Measurements from ENCODE around the gene AASDH. TPM values are rescaled to one million over a fixed set of nuclear protein-coding genes. Genes with fewer than 3 reads are reported as not detected.
A peak's percentile ranks its signal among the peaks of the same experiment; 100 is the strongest.

AASDH gene
- total RNA-seq, 1 experiment from 2014 or later, result 11.5 TPM

DNA sequence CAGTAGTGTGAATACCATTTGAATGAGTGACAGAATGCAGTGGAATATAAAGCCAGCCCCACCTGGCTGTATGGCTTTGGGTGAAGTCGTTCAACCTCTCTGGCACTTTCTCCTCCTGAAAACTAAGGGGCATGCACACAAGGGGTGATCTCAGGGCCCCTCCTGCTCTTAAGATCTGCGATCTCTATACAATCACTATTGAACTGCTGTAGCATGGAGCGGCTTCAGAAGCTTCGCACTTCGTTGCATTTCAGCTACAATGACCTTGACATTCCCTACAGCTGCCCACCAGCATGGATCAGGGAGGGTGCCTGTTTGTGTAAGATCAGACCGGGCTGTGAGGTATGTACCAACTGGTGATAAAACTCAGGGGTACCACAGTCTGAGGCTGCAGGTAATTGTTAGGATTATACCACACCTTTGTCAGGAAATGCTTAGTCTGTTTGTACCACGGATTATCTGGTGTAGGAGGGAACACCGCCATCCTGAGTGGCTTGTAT is 85.2 kb downstream of the AASDH start:
- Histone ChIP-seq H3K9me3 (ENCODE audit: insufficient read depth, low read depth) (no peaks in the 10 kb centered on the region), H3K36me3 (ENCODE audit: low read depth) (no peaks in the 10 kb centered on the region), H3F3A (ENCODE audit: insufficient read depth, low read depth) (no peaks in the 10 kb centered on the region), H3K4me3 (no peak overlapping the region), H3K4me1 (replicated peaks; ENCODE audit: insufficient read depth) (no peaks in the 10 kb centered on the region), H2AFZ (no peak overlapping the region), H3K27ac (no peak overlapping the region), H3K9me2 (ENCODE audit: insufficient read depth) (no peaks in the 10 kb centered on the region), H3K27me3 (ENCODE audit: insufficient read depth, low read depth) (no peaks in the 10 kb centered on the region), H3K79me2 (ENCODE audit: low read depth) (no peaks in the 10 kb centered on the region), H3K4me2 (no peak overlapping the region), H4K20me1 (ENCODE audit: insufficient read depth) (no peaks in the 10 kb centered on the region)
- TF ChIP-seq CTCF (conservative IDR thresholded peaks at IDR 0.05) (no peak), EZH2 (IDR thresholded peaks at IDR 0.05; ENCODE audit: low read depth) (no peak)
- DNase-seq, result no peak
- intact Hi-C loops (cut with micrococcal nuclease; ENCODE audit: unreplicated experiment), result loop anchor here (1.0 to 10.0 kb wide), 3 partner anchors 354 to 533 kb away; partner anchors contain the start of gene CEP135
- BruUV-seq (replicated peaks), result no TSS peak
- ChIA-PET POLR2A (ENCODE audit: unreplicated experiment) (no interaction called here), CTCF (no interaction called here)

GRCh38 chr4:56301181-56301996 is 85.9 kb downstream of the AASDH start:
- Histone ChIP-seq H3K36me3 (ENCODE audit: low read depth) (no peaks in the 10 kb centered on the region), H3K9me2 (ENCODE audit: insufficient read depth) (no peaks in the 10 kb centered on the region), H2AFZ (peak overlapping the region; percentile 60; the same call in 1 of the 2 replicates), H4K20me1 (ENCODE audit: insufficient read depth) (no peaks in the 10 kb centered on the region), H3K27ac (no peak overlapping the region), H3K27me3 (ENCODE audit: insufficient read depth, low read depth) (no peaks in the 10 kb centered on the region), H3K79me2 (ENCODE audit: low read depth) (no peaks in the 10 kb centered on the region), H3K4me2 (no peak overlapping the region), H3K4me1 (replicated peaks; ENCODE audit: insufficient read depth) (no peaks in the 10 kb centered on the region), H3F3A (ENCODE audit: insufficient read depth, low read depth) (no peaks in the 10 kb centered on the region), H3K4me3 (no peak overlapping the region), H3K9me3 (ENCODE audit: insufficient read depth, low read depth) (no peaks in the 10 kb centered on the region)
- POLR2A ChIA-PET (ENCODE audit: unreplicated experiment), result no interaction called here
- intact Hi-C loops (cut with micrococcal nuclease; ENCODE audit: unreplicated experiment), result loop anchor here (1.0 to 10.0 kb wide), 3 partner anchors 353 to 533 kb away; partner anchors contain the start of gene CEP135
- CTCF ChIA-PET, result no interaction called here
- no TSS peak for BruUV-seq (replicated peaks)
- TF ChIP-seq EZH2 (IDR thresholded peaks at IDR 0.05; ENCODE audit: low read depth) (no peak), CTCF (conservative IDR thresholded peaks at IDR 0.05) (peak; percentile 82)
- peak; percentile 53 to 65 for DNase-seq

- no peaks in the 10 kb centered on the region for H3K4me1 ChIP-seq (replicated peaks; ENCODE audit: insufficient read depth)
- no TSS peak for BruUV-seq (replicated peaks)
- H3K4me3 ChIP-seq, result no peak overlapping the region
- no peaks in the 10 kb centered on the region for H3K36me3 ChIP-seq (ENCODE audit: low read depth)
- no peaks in the 10 kb centered on the region for H4K20me1 ChIP-seq (ENCODE audit: insufficient read depth)
- H3K79me2 ChIP-seq (ENCODE audit: low read depth), result no peaks in the 10 kb centered on the region
- TF ChIP-seq CTCF (conservative IDR thresholded peaks at IDR 0.05), result no peak
- TF ChIP-seq EZH2 (IDR thresholded peaks at IDR 0.05; ENCODE audit: low read depth), result no peak
- intact Hi-C loops (cut with micrococcal nuclease; ENCODE audit: unreplicated experiment), result no loop called here
- no peak overlapping the region for H3K4me2 ChIP-seq
- H3K27me3 ChIP-seq (ENCODE audit: insufficient read depth, low read depth), result no peaks in the 10 kb centered on the region
- H2AFZ ChIP-seq, result no peak overlapping the region
- DNase-seq, result no peak
- ChIA-PET POLR2A (ENCODE audit: unreplicated experiment) (no interaction called here), CTCF (no interaction called here)
- no peaks in the 10 kb centered on the region for H3K9me2 ChIP-seq (ENCODE audit: insufficient read depth)
- H3F3A ChIP-seq (ENCODE audit: insufficient read depth, low read depth), result no peaks in the 10 kb centered on the region
- H3K9me3 ChIP-seq (ENCODE audit: insufficient read depth, low read depth), result no peaks in the 10 kb centered on the region
- no peak overlapping the region for H3K27ac ChIP-seq
These were observed 89.1 kb downstream of the AASDH start for GRCh38 chr4:56298236-56298635.
